Islet precursor cell (in vitro differentiated cells): Measurements from ENCODE around the gene FAM228B.
"Not testable (repeated sequence)": the region's sequence is repeated elsewhere in the genome, so short reads cannot be mapped to it uniquely, and the experiment has no call there.

Source experiments
- DNase-seq: peaks from one replicate; pipeline ENCODE4 v3.0.0-alpha.2; 2018

FAM228B gene

GRCh38 chr2:24104110-24104650, 19.1 kb upstream of the FAM228B start:
- no peak for DNase-seq

DNA sequence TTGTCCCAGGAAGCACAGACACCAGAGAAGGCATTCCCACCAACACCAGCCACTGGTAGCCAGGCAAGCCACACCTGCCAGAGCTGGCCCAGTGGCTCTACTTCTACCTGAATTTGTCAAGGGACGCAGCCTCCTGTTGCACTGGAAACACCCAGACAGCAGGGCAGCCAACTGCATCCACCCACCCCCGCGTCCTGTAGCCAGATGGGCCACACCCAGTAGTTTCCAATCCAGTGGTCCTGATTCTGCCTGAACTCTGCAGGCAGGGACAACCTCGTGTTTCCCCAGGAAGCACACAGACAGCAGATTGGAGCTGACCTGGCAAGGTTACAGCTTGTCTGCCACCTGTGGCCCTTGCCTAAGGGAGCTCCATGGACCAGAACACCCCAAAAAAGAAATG, 18.4 kb upstream of the FAM228B start:
- DNase-seq = no peak

DNA sequence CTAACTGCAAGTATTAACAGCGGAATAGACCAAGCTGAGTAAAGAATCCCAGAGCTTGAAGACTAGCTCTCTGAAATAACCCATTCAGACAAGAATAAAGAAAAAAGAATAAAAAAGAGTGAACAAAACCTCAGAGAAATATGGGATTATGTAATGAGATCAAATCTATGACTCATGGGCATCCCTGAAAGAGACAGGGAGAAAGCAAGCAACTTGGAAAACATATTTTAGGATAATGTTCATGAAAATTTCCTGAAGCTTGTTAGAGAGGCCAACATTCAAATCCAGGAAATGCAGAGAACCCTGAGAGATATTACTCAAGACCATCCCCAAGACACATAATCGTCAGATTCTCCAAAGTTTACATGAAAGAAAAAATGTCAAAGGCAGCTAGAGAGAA, 17.5 kb upstream of the FAM228B start:
- DNase-seq = no peak

DNA sequence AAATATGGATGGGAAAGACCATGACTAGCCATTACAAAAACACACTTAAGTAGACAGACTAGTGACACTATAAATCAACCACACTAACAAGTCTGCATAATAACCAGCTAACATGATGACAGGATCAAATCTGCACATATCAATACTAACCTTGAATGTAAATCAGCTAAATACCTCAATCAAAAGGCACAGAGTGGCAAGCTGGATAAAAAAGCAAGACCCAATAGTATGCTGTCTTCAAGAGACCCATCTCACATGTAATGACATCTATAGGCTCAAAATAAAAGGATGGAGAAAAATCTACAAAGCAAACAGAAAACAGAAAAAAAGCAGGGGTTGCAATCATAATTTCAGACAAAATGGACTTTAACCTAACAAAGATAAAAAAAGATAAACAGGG, 16.5 kb upstream of the FAM228B start:
- no peak for DNase-seq

GRCh38 chr2:24107336-24107735, 15.9 kb upstream of the FAM228B start:
- no peak for DNase-seq

GRCh38 chr2:24109431-24109830, 13.8 kb upstream of the FAM228B start:
- not testable (repeated sequence) for DNase-seq

- no peak for DNase-seq
These were observed 12.5 kb upstream of the FAM228B start for GRCh38 chr2:24110660-24111303.

DNA sequence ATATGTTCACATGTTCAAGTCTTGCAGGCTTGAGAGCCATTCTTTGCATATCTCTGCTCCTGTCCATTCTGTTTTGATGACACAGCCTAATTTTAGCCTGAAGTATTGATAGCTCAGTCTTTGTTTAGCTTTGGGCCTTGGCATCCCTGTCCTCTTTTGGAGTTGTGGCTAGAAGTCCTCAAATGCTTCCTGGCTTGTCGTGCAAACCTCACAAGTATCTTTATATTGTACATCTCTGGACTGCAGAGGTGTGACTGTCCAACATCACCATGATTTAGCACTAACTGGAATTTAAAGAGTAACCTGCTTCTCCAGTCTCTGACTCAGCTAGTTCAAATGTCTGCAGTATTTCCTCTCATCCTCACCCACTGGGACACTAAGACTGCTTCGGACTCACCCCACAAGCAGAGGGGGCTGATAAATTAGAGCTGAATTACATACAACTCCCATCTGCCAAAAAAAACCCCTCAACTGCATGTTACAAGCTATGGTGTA, 11.8 kb upstream of the FAM228B start:
- DNase-seq = no peak

DNA sequence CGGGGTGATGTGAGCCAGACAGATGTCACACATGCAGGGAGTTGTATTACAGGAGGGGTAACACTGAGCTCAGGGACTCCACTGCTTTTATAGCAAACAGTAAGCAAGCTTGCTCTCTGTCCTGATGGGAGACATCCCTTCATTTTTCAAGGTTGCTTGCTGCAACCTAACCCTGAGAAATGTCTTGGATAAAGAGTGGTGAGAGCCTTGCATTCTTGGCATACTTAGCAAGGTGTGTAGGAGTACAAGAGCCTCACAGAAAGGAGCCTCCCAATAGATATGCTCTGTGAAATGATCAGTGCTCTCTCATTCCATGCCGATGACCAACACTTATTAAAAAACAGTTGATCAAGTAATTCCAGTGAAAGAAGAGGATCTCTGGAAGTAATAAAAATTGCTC, 8.2 kb upstream of the FAM228B start:
- no peak for DNase-seq

GRCh38 chr2:24117902-24118301, 5.4 kb upstream of the FAM228B start:
- DNase-seq = no peak

DNA sequence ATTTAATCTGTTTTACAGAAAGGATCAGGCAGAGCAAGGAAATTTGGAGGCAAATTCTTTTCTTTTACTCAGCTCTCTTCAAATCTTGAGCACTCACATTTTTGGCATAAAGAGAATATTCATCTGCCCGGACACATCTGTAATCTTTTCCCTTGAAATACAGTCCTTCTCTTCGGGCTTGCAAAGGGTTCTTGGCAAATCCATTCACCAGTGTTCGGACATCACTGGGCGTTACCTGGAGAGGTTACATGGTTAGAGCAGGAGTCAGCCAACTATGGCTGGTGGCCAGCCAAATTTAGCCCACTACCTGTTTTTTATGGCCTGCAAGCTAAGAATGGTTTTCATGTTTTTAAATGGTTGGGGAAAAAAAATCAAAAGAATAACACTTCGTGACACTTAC, 2.2 kb upstream of the FAM228B start:
- no peak for DNase-seq

- no peak for DNase-seq
These were observed 1.8 kb upstream of the FAM228B start for GRCh38 chr2:24121469-24121868.

GRCh38 chr2:24122366-24123194, 689 bp upstream of the FAM228B start:
- no peak for DNase-seq

- DNase-seq = peak; percentile 79
These were observed 782 bp downstream of the FAM228B start for GRCh38 chr2:24123922-24124580.

GRCh38 chr2:24125956-24126355, 2.7 kb downstream of the FAM228B start:
- no peak for DNase-seq

GRCh38 chr2:24132543-24132942, 9.3 kb downstream of the FAM228B start:
- no peak for DNase-seq

DNA sequence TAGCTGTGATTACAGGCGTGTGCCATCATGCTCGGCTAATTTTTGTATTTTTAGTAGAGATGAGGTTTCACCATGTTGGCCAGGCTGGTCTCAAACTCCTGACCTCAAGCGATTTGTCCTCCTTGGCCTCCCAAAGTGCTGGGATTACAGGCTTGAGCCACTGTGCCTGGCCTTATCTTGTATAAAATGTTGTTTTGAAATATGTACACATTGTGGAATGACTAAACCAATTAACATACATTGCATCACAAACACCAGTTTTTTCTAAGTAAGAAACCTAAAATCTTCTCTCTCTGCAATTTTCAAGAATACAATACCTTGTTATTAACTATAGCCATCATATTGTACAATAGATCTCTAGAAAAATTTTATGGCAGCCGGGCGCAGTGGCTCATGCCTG, 17.0 kb downstream of the FAM228B start:
- DNase-seq = not testable (repeated sequence)

- DNase-seq = no peak
These were observed 24.1 kb downstream of the FAM228B start for GRCh38 chr2:24147364-24147763.

DNA sequence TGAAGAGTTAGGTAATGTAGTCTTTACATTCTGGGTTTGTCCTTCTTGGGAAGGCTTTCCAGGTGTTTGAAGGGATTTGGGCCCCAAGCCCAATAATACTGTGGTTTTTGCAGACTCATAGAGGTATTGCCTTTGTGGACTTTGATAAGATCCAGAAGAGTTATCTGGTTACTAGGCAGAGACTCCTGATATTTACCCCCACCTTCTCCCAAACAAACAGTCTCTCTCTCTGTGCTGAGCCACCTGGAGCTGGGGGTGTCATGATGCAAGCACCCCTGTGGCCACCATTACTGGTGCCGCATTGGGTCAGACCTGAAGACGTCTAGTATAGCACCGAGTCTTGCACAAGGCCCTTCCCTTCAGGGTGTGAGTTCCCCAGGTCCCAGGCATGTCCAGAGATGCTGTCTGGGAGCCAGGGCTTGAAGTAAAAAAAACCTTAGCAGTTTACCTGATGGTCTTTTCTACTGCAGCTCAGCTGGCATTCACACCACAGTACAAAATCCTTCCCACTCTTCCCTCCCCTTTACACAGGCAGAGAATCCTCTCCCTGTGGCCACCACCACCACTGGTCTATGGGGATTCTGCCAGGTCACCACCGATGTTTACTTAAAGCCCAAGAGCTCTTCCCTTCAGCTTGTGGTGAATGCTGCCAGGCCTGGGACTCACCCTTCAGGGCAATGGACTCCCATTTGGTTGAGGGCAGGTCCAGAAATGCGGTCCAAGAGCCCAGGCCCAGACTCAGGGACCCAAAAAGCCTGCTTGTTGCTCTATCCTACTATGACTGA, 29.3 kb downstream of the FAM228B start:
- DNase-seq = no peak

DNA sequence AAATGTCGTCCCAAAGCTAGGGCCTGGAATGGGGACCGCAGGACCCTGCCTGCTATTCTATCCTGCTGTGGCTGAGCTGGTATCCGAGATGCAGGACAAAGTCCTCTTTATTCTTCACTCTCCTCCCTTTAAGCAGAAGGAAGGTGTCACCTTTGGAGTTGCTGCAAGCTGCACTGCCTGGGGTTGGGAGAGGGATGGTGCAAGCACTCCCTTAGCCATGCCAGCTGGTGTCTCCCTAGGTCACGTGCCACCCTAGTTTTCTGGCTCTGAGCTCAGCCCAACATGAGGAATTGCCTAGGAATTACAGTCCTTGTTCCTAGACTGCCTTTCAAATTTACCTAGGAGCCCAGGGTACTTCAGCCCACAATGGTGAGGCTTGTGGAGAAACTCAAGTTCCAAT, 30.2 kb downstream of the FAM228B start:
- DNase-seq = no peak

DNA sequence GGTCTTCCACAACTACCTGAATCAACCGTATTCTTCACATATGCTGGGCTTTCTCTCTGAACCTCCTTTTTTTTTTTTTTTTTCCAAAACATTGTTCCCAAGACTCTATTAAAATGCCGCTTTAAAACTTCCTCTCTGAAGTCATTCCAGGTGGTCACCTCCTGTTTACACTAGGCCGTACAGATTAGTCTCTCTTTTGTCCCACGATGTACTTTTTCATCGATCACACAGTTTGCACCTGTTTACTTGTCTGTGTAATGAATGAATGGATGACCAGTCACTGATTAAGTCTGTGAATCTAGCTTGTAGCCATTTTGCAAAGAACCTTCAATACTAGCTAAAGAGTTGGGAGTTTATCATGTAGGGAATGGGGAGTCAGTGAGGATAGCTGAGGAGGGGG, 34.9 kb downstream of the FAM228B start:
- no peak for DNase-seq

GRCh38 chr2:24159708-24160107, 36.4 kb downstream of the FAM228B start:
- no peak for DNase-seq

DNA sequence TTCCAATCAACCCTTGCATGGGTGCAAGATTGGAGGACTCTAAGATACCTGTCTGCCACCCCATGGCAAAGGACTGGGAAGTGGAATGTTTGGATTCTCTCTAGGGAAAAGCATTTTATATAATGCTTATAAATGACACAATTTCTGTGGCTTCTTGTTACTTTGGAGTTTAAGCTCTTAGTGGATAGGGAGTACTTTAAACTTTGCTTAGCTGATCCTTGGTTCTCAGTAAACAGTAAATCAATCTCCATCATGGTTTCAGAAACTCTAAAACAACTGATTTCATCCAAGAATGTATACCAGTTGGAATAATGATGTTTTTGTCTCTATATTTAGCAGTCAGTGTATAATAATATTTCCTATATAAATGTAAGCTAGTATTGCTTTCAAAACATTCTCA, 37.5 kb downstream of the FAM228B start:
- DNase-seq = no peak
